ENCODE data around the gene CDK19. TPM values are rescaled to one million over a fixed set of nuclear protein-coding genes. Genes with fewer than 3 reads are reported as not detected.

Gene CDK19
- total and polyA plus RNA-seq, 2 experiments from 2014 or later, result 3.3 to 11.2 TPM

GRCh38 chr6:110816677-110817076 is 1.4 kb upstream of the CDK19 start:
- Histone ChIP-seq H3K4me3 (no peak overlapping the region), H3K36me3 (ENCODE audit: low read depth) (no peaks in the 10 kb centered on the region), H4K20me1 (ENCODE audit: insufficient read depth) (no peaks in the 10 kb centered on the region), H3K27me3 (replicated peaks; ENCODE audit: insufficient read depth) (no peaks in the 10 kb centered on the region), H3K4me2 (ENCODE audit: unreplicated experiment) (no peak overlapping the region), H3K9me2 (ENCODE audit: insufficient read depth) (no peaks in the 10 kb centered on the region), H3K27ac (peak overlapping the region; percentile 96; the same call in 1 of the 2 replicates), H3K9me3 (ENCODE audit: low read depth) (no peaks in the 10 kb centered on the region), H2AFZ (peak overlapping the region; percentile 86; the same call in 1 of the 2 replicates), H3K9ac (peak overlapping the region; percentile 91; the same call in 1 of the 2 replicates), H3K4me1 (ENCODE audit: insufficient read depth) (peaks cover 22% of the 10 kb centered on the region), H3K79me2 (ENCODE audit: insufficient read depth) (peaks cover 30% of the 10 kb centered on the region), H3F3A (ENCODE audit: insufficient read depth) (peaks cover 14% of the 10 kb centered on the region)
- DNase-seq, result no peak
- 55 to 79% methylated on average over 4 of the region's 4 CpGs for WGBS, 2 experiments (ENCODE audit: low coverage in 1 of 2, low lambda C conversion rate in 2 of 2, missing lambda C conversion rate in 2 of 2)
- TF ChIP-seq EZH2 (IDR thresholded peaks at IDR 0.05; ENCODE audit: insufficient read depth, poor library complexity, severe bottlenecking), result no peak
- TF ChIP-seq EZH2phosphoT487 (IDR thresholded peaks at IDR 0.05; ENCODE audit: insufficient read depth, low read depth), result no peak
- in situ Hi-C loops (cut with MboI), result no loop called here

GRCh38 chr6:110815015-110815410 is 256 bp downstream of the CDK19 start:
- Histone ChIP-seq H3F3A (ENCODE audit: insufficient read depth) (peaks cover 13% of the 10 kb centered on the region), H4K20me1 (ENCODE audit: insufficient read depth) (no peaks in the 10 kb centered on the region), H3K4me1 (ENCODE audit: insufficient read depth) (peaks cover 20% of the 10 kb centered on the region), H3K27ac (peak overlapping the region; percentile 96), H3K9ac (peak overlapping the region; percentile 91), H3K4me2 (ENCODE audit: unreplicated experiment) (peak overlapping the region; percentile 92), H3K79me2 (ENCODE audit: insufficient read depth) (peaks cover 46% of the 10 kb centered on the region), H3K9me3 (ENCODE audit: low read depth) (no peaks in the 10 kb centered on the region), H3K4me3 (peak overlapping the region; percentile 88), H3K27me3 (replicated peaks; ENCODE audit: insufficient read depth) (no peaks in the 10 kb centered on the region), H2AFZ (peak overlapping the region; percentile 86), H3K9me2 (ENCODE audit: insufficient read depth) (no peaks in the 10 kb centered on the region), H3K36me3 (ENCODE audit: low read depth) (no peaks in the 10 kb centered on the region)
- TF ChIP-seq EZH2 (IDR thresholded peaks at IDR 0.05; ENCODE audit: insufficient read depth, poor library complexity, severe bottlenecking), result no peak
- no peak for TF ChIP-seq EZH2phosphoT487 (IDR thresholded peaks at IDR 0.05; ENCODE audit: insufficient read depth, low read depth)
- in situ Hi-C loops (cut with MboI), result no loop called here
- DNase-seq, result no peak
- 0 to 2% methylated on average over 9 to 49 of the region's 49 CpGs for WGBS, 2 experiments (ENCODE audit: low coverage in 1 of 2, low lambda C conversion rate in 2 of 2, missing lambda C conversion rate in 2 of 2)

- H3K4me2 ChIP-seq (ENCODE audit: unreplicated experiment), result peak overlapping the region; percentile 92
- DNase-seq, result peak; percentile 84
- H3K9me2 ChIP-seq (ENCODE audit: insufficient read depth), result no peaks in the 10 kb centered on the region
These were observed 911 bp downstream of the CDK19 start for GRCh38 chr6:110814102-110815014.

GRCh38 chr6:110813338-110814101 is 1.7 kb downstream of the CDK19 start:
- H3K9me3 ChIP-seq (ENCODE audit: low read depth), result peaks cover 3% of the 10 kb centered on the region
- peaks cover 61% of the 10 kb centered on the region for H3K79me2 ChIP-seq (ENCODE audit: insufficient read depth)
- H3K27ac ChIP-seq, result no peak overlapping the region
- no peak for DNase-seq
- in situ Hi-C loops (cut with MboI), result no loop called here
- no peaks in the 10 kb centered on the region for H3K9me2 ChIP-seq (ENCODE audit: insufficient read depth)
- no peak for TF ChIP-seq EZH2 (IDR thresholded peaks at IDR 0.05; ENCODE audit: insufficient read depth, poor library complexity, severe bottlenecking)
- TF ChIP-seq EZH2phosphoT487 (IDR thresholded peaks at IDR 0.05; ENCODE audit: insufficient read depth, low read depth), result no peak
- peak overlapping the region; percentile 92 for H3K4me2 ChIP-seq (ENCODE audit: unreplicated experiment)
- H3K4me3 ChIP-seq, result peak overlapping the region; percentile 88
- peaks cover 13% of the 10 kb centered on the region for H3F3A ChIP-seq (ENCODE audit: insufficient read depth)
- H3K36me3 ChIP-seq (ENCODE audit: low read depth), result no peaks in the 10 kb centered on the region
- peaks cover 20% of the 10 kb centered on the region for H3K4me1 ChIP-seq (ENCODE audit: insufficient read depth)
- H3K9ac ChIP-seq, result peak overlapping the region; percentile 91
- WGBS, 2 experiments (ENCODE audit: low coverage in 1 of 2, low lambda C conversion rate in 2 of 2, missing lambda C conversion rate in 2 of 2), result 88 to 92% methylated on average over 8 of the region's 8 CpGs
- H3K27me3 ChIP-seq (replicated peaks; ENCODE audit: insufficient read depth), result no peaks in the 10 kb centered on the region
- peak overlapping the region; percentile 86 for H2AFZ ChIP-seq
- H4K20me1 ChIP-seq (ENCODE audit: insufficient read depth), result no peaks in the 10 kb centered on the region

More at GRCh38 chr6:110814102-110815014, 911 bp downstream of the CDK19 start:
- peak overlapping the region; percentile 86 for H2AFZ ChIP-seq
- peaks cover 53% of the 10 kb centered on the region for H3K79me2 ChIP-seq (ENCODE audit: insufficient read depth)
- no peaks in the 10 kb centered on the region for H3K27me3 ChIP-seq (replicated peaks; ENCODE audit: insufficient read depth)
- peaks cover 20% of the 10 kb centered on the region for H3K4me1 ChIP-seq (ENCODE audit: insufficient read depth)
- H4K20me1 ChIP-seq (ENCODE audit: insufficient read depth), result no peaks in the 10 kb centered on the region
- in situ Hi-C loops (cut with MboI), result no loop called here
- H3K9me3 ChIP-seq (ENCODE audit: low read depth), result peaks cover 2% of the 10 kb centered on the region
- H3K4me3 ChIP-seq, result peak overlapping the region; percentile 88
- peak overlapping the region; percentile 91 for H3K9ac ChIP-seq
- 1 to 2% methylated on average over 46 to 60 of the region's 86 CpGs for WGBS, 2 experiments (ENCODE audit: low coverage in 1 of 2, low lambda C conversion rate in 2 of 2, missing lambda C conversion rate in 2 of 2)
- TF ChIP-seq EZH2 (IDR thresholded peaks at IDR 0.05; ENCODE audit: insufficient read depth, poor library complexity, severe bottlenecking), result no peak
- no peak for TF ChIP-seq EZH2phosphoT487 (IDR thresholded peaks at IDR 0.05; ENCODE audit: insufficient read depth, low read depth)
- H3F3A ChIP-seq (ENCODE audit: insufficient read depth), result peaks cover 13% of the 10 kb centered on the region
- H3K27ac ChIP-seq, result peak overlapping the region; percentile 96
- H3K36me3 ChIP-seq (ENCODE audit: low read depth), result no peaks in the 10 kb centered on the region

Data from GM23248 (cell line).